Subcutaneous abdominal adipose tissue (tissue), 5 donors: ENCODE data around the gene NEDD4.
A peak's percentile ranks its signal among the peaks of the same experiment; 100 is the strongest.

Experiments
- H3K27ac ChIP-seq: one replicate; pipeline ENCODE4 v1.7.0; 2013; ENCODE audit warnings: low read depth, mild to moderate bottlenecking, inconsistent platforms, low read length, moderate library complexity
- H3K27me3 ChIP-seq, 5 donors: one replicate each; pipeline ENCODE4 v1.7.0; 2013; ENCODE audit warnings: low read length in 5 of 5, inconsistent platforms in 1 of 5; ENCODE audit not compliant: control insufficient read depth in 5 of 5, insufficient read depth in 4 of 5
- H3K36me3 ChIP-seq, 5 donors: one replicate each; pipeline ENCODE4 v1.7.0; 2013; ENCODE audit warnings: low read length in 5 of 5; ENCODE audit not compliant: control insufficient read depth in 5 of 5, insufficient read depth in 5 of 5
- H3K4me1 ChIP-seq, 5 donors: one replicate each; pipeline ENCODE4 v1.7.0; 2013; ENCODE audit warnings: low read length in 5 of 5, mild to moderate bottlenecking in 3 of 5, moderate library complexity in 1 of 5; ENCODE audit not compliant: control insufficient read depth in 5 of 5, insufficient read depth in 5 of 5
- H3K4me3 ChIP-seq, 5 donors: one replicate each; pipeline ENCODE4 v1.7.0; 2013; ENCODE audit warnings: low read length in 5 of 5, low read depth in 1 of 5
- H3K9ac ChIP-seq, 5 donors: one replicate each; pipeline ENCODE4 v1.7.0; 2013; ENCODE audit warnings: low read length in 5 of 5, mild to moderate bottlenecking in 4 of 5, moderate library complexity in 3 of 5
- H3K9me3 ChIP-seq, 5 donors: one replicate each; pipeline ENCODE4 v1.7.0; 2013; ENCODE audit warnings: low read length in 5 of 5; ENCODE audit not compliant: control insufficient read depth in 5 of 5
- donor health status: healthy.
- donor health status: healthy.
- donor health status: healthy.
- donor health status: healthy.
- donor health status: healthy.

The NEDD4 gene

DNA sequence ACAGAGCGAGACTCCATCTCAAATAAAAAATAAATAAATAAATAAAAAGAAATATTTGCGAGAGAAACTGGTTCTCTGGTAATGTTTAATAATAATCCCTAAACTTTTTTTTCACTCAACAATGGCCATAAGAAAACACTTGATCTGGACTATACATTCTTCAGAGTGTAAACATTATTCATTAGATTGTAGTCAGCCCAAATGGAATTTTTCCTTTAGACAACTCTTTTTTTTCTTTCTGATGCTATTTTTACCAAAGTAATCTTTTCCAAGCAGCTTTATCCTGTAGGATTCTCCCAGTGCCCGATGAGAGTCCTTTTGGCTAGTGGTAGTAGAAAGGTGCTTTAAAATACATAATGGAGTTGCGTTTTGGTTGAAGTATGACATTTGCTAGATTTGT, 90.4 kb downstream of the NEDD4 start:
- H3K9ac ChIP-seq: no peak overlapping the region
- H3K9me3 ChIP-seq: no peaks in the 10 kb centered on the region
- H3K4me1 ChIP-seq: no peaks in the 10 kb centered on the region
- no peaks in the 10 kb centered on the region for H3K36me3 ChIP-seq
- H3K4me3 ChIP-seq: no peak overlapping the region
- no peaks in the 10 kb centered on the region for H3K27me3 ChIP-seq
- no peak overlapping the region for H3K27ac ChIP-seq

DNA sequence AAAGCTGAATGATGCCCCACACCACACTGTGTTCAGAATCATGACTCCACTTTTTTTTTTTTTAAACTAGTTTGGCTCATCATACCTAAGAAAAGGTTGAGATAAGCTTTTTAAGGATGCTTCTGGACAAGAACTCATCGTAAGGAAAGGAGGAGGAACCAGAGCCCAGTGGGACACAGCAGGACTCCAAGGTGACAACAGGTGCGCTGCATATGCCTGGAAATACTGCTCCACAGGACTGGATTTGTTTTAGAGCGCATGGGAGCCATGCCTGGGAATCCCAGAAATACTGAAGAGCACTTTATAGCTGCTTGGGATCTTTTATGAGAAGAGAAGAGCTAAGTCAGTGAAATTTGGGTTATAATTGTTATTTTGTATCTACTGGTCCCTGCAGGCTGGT, 93.4 kb downstream of the NEDD4 start:
- Histone ChIP-seq H3K9me3 (no peaks in the 10 kb centered on the region), H3K4me1 (peaks cover 0 to 11% (median 4%) of the 10 kb centered on the region in 5 donors), H3K27me3 (no peaks in the 10 kb centered on the region), H3K9ac (no peak overlapping the region), H3K4me3 (no peak overlapping the region), H3K36me3 (no peaks in the 10 kb centered on the region), H3K27ac (no peak overlapping the region)

DNA sequence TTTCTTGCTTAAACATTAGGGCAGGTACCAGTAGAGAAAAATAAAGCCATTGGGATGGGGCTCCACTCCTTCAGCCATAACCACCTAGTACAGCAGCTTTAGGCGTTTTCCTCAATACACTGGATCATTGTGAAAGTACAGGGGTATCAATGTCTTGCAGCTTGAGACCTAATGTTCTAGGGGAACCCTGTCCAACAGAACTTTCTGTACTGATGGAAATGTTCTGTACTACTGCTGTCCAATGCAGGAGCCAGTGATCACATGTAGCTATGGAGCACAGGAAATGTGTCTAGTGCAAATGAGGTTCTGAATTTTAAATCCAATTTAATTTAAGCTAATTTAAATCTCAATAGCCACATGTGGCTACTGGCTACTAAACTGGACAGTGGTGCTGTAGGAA, 93.9 kb downstream of the NEDD4 start:
- H3K9me3 ChIP-seq: no peaks in the 10 kb centered on the region
- H3K4me3 ChIP-seq: no peak overlapping the region
- no peak overlapping the region for H3K27ac ChIP-seq
- H3K9ac ChIP-seq: no peak overlapping the region
- H3K27me3 ChIP-seq: no peaks in the 10 kb centered on the region
- H3K36me3 ChIP-seq: no peaks in the 10 kb centered on the region
- peaks cover 0 to 11% (median 4%) of the 10 kb centered on the region in 5 donors for H3K4me1 ChIP-seq

DNA sequence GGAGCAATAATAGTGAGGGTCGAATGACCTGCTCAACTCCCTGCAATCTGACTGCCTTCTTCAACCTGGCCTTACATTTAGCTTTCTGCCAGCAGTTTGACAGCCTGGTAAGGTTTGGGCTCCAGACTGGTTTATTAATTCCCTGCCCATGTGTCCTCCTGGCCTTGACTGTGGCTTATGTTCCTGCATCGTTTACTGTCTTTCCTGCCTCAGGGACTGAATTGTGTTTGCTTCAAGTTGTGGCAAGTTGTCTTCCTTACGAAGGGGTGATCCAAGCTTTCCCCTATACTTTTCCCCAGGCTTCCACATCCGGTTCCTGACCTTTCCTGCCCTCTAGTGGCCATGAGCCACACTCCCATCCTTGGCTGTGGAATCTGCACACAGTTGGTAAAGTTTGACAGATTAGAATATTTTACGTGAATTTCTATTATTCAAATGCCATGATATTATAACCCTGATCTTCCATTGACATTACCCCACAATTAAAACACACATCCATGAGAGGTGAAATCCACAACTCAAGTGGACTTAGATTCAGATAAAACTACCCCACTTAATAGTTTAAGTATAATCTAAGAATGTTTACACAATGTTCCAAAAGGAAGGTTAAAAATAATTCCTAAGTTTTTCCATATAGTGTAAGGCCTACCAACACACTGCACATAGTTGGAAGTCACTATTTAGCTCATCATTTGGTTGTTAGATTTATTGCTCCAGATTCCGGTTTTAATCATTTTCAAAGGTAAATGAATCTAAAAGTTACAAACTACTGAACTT, 95.7 kb downstream of the NEDD4 start:
- H3K4me3 ChIP-seq: peak overlapping the region; percentile 13 to 56 (median 49)
- H3K9ac ChIP-seq: peak overlapping the region in 3 of 5 donors; percentile 15 to 64 (median 16)
- peak overlapping the region; percentile 63 for H3K27ac ChIP-seq
- no peaks in the 10 kb centered on the region for H3K27me3 ChIP-seq
- no peaks in the 10 kb centered on the region for H3K36me3 ChIP-seq
- H3K9me3 ChIP-seq: no peaks in the 10 kb centered on the region
- H3K4me1 ChIP-seq: peaks cover 0 to 11% (median 4%) of the 10 kb centered on the region in 5 donors

DNA sequence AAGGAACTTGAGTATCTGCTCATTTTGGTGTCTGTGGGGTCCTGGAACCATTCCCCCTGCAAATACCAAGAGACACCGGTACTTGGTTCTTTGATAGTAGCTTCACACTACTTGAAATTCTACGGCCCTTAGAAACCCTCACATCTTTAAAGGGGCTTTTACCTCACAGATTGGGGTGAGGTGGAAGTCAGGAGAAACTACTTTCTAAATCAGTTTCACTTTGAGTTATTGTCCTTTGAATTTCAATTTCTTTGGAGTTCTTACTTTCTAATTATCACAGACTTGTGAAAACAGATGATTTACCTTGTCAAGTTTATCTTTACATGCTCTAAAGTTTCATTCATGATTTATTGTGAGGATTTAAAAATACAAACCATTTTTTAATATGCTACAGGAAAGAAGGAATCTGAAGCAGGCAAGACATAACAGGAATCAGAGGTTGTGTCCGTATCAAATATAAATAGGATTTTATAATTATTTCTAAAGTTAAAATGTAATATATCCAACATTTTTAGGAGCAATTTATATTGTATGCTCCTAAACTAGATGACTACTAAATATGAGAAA, 98.9 kb downstream of the NEDD4 start:
- no peak overlapping the region for H3K27ac ChIP-seq
- no peaks in the 10 kb centered on the region for H3K27me3 ChIP-seq
- no peaks in the 10 kb centered on the region for H3K9me3 ChIP-seq
- H3K4me1 ChIP-seq: peaks cover 0 to 11% (median 4%) of the 10 kb centered on the region in 5 donors
- H3K4me3 ChIP-seq: peak overlapping the region in 2 of 5 donors; percentile 12 to 45
- H3K36me3 ChIP-seq: no peaks in the 10 kb centered on the region
- H3K9ac ChIP-seq: peak overlapping the region in 2 of 5 donors; percentile 39 to 40

DNA sequence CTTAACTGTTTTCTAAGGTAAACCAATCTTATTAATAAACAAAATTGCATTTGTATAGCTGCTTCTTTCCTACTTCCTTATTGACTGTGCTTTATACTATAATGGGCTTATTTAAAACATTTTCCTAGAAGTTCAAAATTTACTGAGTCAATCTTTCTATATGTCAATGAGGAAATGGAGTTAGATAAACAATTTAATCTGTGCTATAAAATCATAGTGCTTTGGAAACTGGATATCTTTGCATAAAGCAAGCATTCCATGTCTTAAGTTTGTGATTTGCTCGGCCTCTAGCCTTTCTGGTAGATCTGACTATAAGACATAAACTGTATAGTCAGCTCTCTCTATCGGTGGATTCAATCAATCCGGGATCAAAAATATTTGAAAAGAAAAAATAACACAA, 99.6 kb downstream of the NEDD4 start:
- no peak overlapping the region for H3K4me3 ChIP-seq
- H3K27ac ChIP-seq: no peak overlapping the region

DNA sequence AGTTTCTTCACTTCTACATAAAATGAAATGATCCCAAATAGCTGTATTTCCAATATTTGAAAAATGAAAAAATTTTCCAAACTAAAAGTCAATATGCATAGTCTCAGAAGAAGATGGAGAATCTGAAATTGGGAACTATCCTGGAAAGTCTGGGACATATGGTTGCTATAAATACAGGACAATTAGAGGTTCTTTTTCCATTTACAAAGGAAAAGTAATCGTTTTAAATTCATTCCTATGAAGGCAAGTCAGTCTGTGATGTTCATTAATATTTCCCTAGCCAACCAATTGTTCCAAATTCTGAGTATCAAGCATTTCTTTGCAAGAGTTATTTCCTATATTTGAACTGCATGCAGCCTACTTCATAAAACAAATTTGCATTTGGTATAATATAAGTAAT, 102.2 kb downstream of the NEDD4 start:
- H3K4me1 ChIP-seq: peaks cover 0 to 5% (median 0%) of the 10 kb centered on the region in 5 donors
- no peaks in the 10 kb centered on the region for H3K27me3 ChIP-seq
- H3K9ac ChIP-seq: no peak overlapping the region
- H3K36me3 ChIP-seq: no peaks in the 10 kb centered on the region
- peaks cover 0 to 15% (median 0%) of the 10 kb centered on the region in 5 donors for H3K9me3 ChIP-seq
- H3K27ac ChIP-seq: no peak overlapping the region
- no peak overlapping the region for H3K4me3 ChIP-seq

More for the DNA sequence above, 99.6 kb downstream of the NEDD4 start:
- peaks cover 0 to 2% (median 0%) of the 10 kb centered on the region in 5 donors for H3K9me3 ChIP-seq
- H3K36me3 ChIP-seq: no peaks in the 10 kb centered on the region
- no peak overlapping the region for H3K9ac ChIP-seq
- peaks cover 0 to 11% (median 4%) of the 10 kb centered on the region in 5 donors for H3K4me1 ChIP-seq
- no peaks in the 10 kb centered on the region for H3K27me3 ChIP-seq

DNA sequence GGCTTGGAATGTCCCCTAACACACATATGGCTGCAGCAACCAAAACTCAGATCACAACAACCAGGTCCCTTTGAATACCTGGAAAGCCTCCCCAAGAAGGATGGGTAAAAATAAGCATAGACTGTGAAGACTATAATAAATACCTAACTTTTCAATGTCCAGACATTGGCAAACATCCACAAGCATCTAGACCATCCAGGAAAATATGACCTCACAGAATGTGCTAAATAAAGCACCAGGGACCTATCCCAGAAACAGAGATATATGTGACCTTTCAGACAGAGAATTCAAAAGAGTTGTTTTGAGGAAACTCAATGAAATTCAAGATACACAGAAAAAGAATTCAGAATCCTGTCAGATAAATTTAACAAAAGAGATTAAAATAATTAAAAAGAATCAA, 109.2 kb downstream of the NEDD4 start:
- Histone ChIP-seq H3K36me3 (peaks cover 0 to 9% (median 3%) of the 10 kb centered on the region in 5 donors), H3K9ac (no peak overlapping the region), H3K9me3 (peaks cover 0 to 15% (median 0%) of the 10 kb centered on the region in 5 donors), H3K27me3 (no peaks in the 10 kb centered on the region), H3K4me3 (no peak overlapping the region), H3K27ac (no peak overlapping the region), H3K4me1 (no peaks in the 10 kb centered on the region)

DNA sequence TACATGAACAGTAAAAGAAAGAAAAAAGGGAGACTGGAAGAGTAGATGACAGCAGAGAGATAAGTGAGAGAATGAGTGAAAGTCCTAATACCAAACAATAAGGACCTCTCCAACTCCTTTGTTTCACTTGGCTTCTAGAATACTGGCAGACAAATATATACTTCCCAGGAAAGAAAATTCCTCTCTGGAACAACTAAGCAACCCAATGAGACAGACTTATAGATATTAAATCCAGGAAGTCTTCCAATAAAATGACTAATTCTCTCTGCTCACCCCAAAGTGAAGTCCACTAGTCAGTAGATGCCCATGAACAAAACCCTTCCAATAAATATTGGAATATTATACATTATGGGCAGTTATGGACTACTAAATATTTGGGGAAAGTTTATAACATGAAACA, 114.2 kb downstream of the NEDD4 start:
- Histone ChIP-seq H3K9me3 (no peaks in the 10 kb centered on the region), H3K4me3 (no peak overlapping the region), H3K27ac (no peak overlapping the region), H3K36me3 (peaks cover 0 to 9% (median 3%) of the 10 kb centered on the region in 5 donors), H3K4me1 (no peaks in the 10 kb centered on the region), H3K27me3 (no peaks in the 10 kb centered on the region), H3K9ac (no peak overlapping the region)

DNA sequence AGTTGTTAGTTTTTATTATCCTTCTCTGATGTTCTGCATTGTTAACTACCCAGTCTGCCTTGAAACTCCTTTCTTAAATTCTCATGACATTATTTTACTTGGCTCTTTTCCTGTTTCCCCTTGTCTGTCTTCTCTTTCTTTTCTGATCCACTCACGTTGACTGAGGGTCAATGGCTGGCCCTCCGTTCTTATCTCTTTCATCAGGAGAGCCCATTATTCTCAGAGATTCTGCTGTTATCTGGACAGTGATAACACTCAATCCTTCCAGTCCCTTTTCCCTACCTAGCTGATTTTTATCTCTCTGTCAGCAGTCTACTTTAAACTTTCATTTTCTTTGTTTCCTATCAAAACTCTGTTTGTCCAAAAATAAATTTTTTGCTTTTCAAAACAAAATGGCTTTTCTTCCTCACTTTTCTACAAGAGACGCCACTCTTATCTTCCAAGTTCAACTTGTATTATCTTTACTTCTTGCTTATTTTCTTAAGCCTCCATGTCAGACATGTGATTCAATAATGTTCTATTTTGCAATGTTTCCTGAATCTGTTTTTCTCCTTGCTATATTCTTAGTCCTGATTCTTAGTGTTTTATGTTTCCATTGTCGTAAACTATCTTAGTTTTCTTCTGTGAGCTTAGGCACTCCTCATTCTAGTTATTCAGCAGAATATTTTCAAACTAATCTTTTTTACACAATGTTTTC, 120.2 kb downstream of the NEDD4 start:
- Histone ChIP-seq H3K4me3 (no peak overlapping the region), H3K36me3 (peaks cover 0 to 5% (median 0%) of the 10 kb centered on the region in 5 donors), H3K27me3 (no peaks in the 10 kb centered on the region), H3K4me1 (no peaks in the 10 kb centered on the region), H3K9ac (no peak overlapping the region), H3K9me3 (no peaks in the 10 kb centered on the region), H3K27ac (no peak overlapping the region)
